HepG2 (cell line): ENCODE data around the gene CMKLR1. TPM values are rescaled to one million over a fixed set of nuclear protein-coding genes. Genes with fewer than 3 reads are reported as not detected.

Source experiments
- ATAD3A ChIP-seq: sonication (generic); formaldehyde crosslinking; IDR thresholded peaks from 2 replicates; pipeline ENCODE4 v1.4.0; 2020; ENCODE audit warnings: missing genetic modification reagents
- ATF1 ChIP-seq: IDR thresholded peaks from 2 replicates; pipeline ENCODE4 v1.6.1; 2016; ENCODE audit warnings: mild to moderate bottlenecking, control low read depth
- ATM ChIP-seq: fragments of 450-650 bp; IDR thresholded peaks from 2 replicates; pipeline ENCODE4 v1.7.1; 2017; ENCODE audit warnings: mild to moderate bottlenecking, borderline replicate concordance
- BORCS8-MEF2B ChIP-seq: sonication (generic); formaldehyde crosslinking; IDR thresholded peaks from 2 replicates; pipeline ENCODE4 v1.8.0; 2022; ENCODE audit warnings: mild to moderate bottlenecking, missing genetic modification reagents
- ELF3 ChIP-seq: IDR thresholded peaks from 2 replicates; pipeline ENCODE4 v1.6.1; 2016; ENCODE audit warnings: missing genetic modification reagents, missing compliant biosample characterization
- KDM2A ChIP-seq: sonication (generic); formaldehyde crosslinking; IDR thresholded peaks from 2 replicates; pipeline ENCODE4 v1.4.0; 2020; ENCODE audit warnings: low read depth, missing genetic modification reagents, borderline replicate concordance
- KDM4B ChIP-seq: sonication (generic); formaldehyde crosslinking; IDR thresholded peaks from 2 replicates; pipeline ENCODE4 v1.4.0; 2020; ENCODE audit warnings: missing genetic modification reagents
- KLF9 ChIP-seq: IDR thresholded peaks from 2 replicates; pipeline ENCODE4 v1.6.1; 2016; ENCODE audit warnings: low read depth
- MED8 ChIP-seq: sonication (generic); formaldehyde crosslinking; IDR thresholded peaks from 2 replicates; pipeline ENCODE4 v1.8.1; 2023; ENCODE audit warnings: mild to moderate bottlenecking, missing genetic modification reagents; ENCODE audit not compliant: insufficient replicate concordance
- NR2F6 ChIP-seq, 2 experiments: IDR thresholded peaks; 2 replicates each; pipeline ENCODE4 v1.6.1; 2016; ENCODE audit warnings: antibody characterized with exemption in 1 of 2, mild to moderate bottlenecking in 1 of 2
- SP1 ChIP-seq, 2 experiments: fragments of 450-650 bp in 1 of 2; sonication (generic) in 1 of 2; formaldehyde crosslinking in 1 of 2; IDR thresholded peaks; 2 replicates each; pipeline versions ENCODE4 v1.4.0 to v1.6.1; 2016 to 2020; ENCODE audit warnings: missing genetic modification reagents in 1 of 2
- SPEN ChIP-seq: sonication (generic); formaldehyde crosslinking; IDR thresholded peaks from 2 replicates; pipeline ENCODE4 v1.5.1; 2020; ENCODE audit warnings: low read depth, mild to moderate bottlenecking, missing genetic modification reagents
- ZC3H4 ChIP-seq: sonication (generic); formaldehyde crosslinking; IDR thresholded peaks from 2 replicates; pipeline ENCODE4 v1.4.0; 2020; ENCODE audit warnings: missing genetic modification reagents, borderline replicate concordance
- ZEB1 ChIP-seq: IDR thresholded peaks from 2 replicates; pipeline ENCODE4 v1.6.1; 2012; ENCODE audit warnings: mild to moderate bottlenecking, low read depth, inconsistent platforms; ENCODE audit not compliant: insufficient replicate concordance
- ZNF264 ChIP-seq: sonication (generic); formaldehyde crosslinking; IDR thresholded peaks from 2 replicates; pipeline ENCODE4 v1.4.0; 2020; ENCODE audit warnings: missing genetic modification reagents
- ZNF331 ChIP-seq: sonication (generic); formaldehyde crosslinking; IDR thresholded peaks from 2 replicates; pipeline ENCODE4 v1.4.0; 2020; ENCODE audit warnings: missing genetic modification reagents
- ZNF350 ChIP-seq: sonication (generic); formaldehyde crosslinking; IDR thresholded peaks from 2 replicates; pipeline ENCODE4 v1.4.0; 2020; ENCODE audit warnings: mild to moderate bottlenecking, low read depth, missing genetic modification reagents, borderline replicate concordance
- polyA plus RNA-seq, 8 experiments: library from polyadenylated mRNA; depleted of rRNA in 3 of 8; stranded (reverse) in 7 of 8; unstranded in 1 of 8; fragments of >200 nt; fragmentation: Illumina TruSeq in 4 of 8; extraction: Trizol in 4 of 8; gene quantifications; 2 replicates each; pipeline versions ENCODE4 v1.2.1 to v1.2.3, GENCODE V29; 2011 to 2016; ENCODE audit warnings: low read depth in 4 of 8, missing spikeins in 1 of 8, mixed read lengths in 1 of 8; ENCODE audit not compliant: insufficient read depth in 1 of 8
- total RNA-seq, 5 experiments: library from RNA; depleted of rRNA; stranded (reverse); fragments of >200 nt; fragmentation: Illumina TruSeq; extraction: Trizol; gene quantifications; 2 replicates each; pipeline ENCODE4 v1.2.3, GENCODE V29; 2016; ENCODE audit warnings: low read depth in 1 of 5
- TF ChIP-seq, protein P1 (sequence below): sonication (generic); formaldehyde crosslinking; IDR thresholded peaks from 2 replicates; pipeline ENCODE4 v1.5.1; 2020; ENCODE audit warnings: mild to moderate bottlenecking, missing genetic modification reagents, moderate library complexity
- TF ChIP-seq, protein P2 (sequence below), 2 experiments: sonication (generic) in 1 of 2; formaldehyde crosslinking in 1 of 2; IDR thresholded peaks; 2 replicates each; pipeline versions ENCODE4 v1.4.0 to v1.6.1; 2016 to 2020; ENCODE audit warnings: borderline replicate concordance in 1 of 2, low read depth in 1 of 2, mild to moderate bottlenecking in 1 of 2, missing genetic modification reagents in 1 of 2

Gene CMKLR1
- total and polyA plus RNA-seq, 2 of the 13 experiments (the other 11 are each of a cell fraction or from before 2014, with no cell fraction given), result not detected

DNA sequence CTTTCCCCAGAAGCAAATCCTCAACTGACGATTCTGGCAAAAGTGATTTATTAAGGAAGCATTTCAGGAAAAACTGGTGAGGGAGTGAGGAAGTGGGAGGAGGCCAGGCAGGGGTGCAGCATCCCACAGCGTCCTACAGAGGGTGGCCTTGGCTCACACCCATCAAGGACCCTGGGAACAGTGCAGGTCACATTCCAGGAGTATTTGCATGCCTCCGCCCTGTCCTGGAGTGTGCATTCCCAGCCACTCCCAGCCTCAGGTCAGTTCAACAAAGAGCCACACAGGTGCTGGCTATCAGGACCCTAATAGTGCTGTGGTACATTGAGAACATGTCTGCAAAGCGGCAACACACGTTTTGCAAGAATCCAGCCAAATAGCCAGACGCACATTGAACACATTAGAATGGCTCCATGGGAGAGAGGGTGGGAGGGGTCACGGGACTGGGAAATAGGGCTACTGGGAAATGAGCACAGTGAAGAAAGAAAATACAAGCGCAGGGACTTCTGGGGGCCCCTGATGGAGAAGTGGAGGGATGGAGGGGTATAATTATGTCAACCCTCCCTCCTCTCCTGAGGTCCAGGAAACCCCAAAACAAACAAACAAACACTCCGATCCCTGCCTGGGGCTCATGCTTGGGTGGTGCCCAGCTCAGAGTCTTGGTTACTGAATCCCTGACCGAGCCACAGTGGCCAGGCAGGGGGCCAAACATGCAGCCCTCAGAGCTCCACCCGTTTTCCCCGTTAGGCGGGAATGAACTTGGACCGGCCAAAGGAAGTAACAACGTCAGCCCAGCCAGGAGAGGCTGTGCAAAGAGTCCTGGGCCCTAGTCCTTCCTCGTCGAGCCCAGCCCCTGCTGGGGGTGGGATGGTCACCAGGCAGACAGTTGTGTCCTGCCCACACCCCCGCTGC is 36.5 kb downstream of the CMKLR1 start (continued):
- TF ChIP-seq ATAD3A, result no peak
- TF ChIP-seq ZEB1, result peak; percentile 57
- TF ChIP-seq SP1 (IDR thresholded peaks at IDR 0.05), result no peak
- TF ChIP-seq SP1 (CRISPR knock-in tag; IDR thresholded peaks at IDR 0.05), result peak; percentile 19; the same call in 1 of the 2 replicates
- TF ChIP-seq, protein P1, sequence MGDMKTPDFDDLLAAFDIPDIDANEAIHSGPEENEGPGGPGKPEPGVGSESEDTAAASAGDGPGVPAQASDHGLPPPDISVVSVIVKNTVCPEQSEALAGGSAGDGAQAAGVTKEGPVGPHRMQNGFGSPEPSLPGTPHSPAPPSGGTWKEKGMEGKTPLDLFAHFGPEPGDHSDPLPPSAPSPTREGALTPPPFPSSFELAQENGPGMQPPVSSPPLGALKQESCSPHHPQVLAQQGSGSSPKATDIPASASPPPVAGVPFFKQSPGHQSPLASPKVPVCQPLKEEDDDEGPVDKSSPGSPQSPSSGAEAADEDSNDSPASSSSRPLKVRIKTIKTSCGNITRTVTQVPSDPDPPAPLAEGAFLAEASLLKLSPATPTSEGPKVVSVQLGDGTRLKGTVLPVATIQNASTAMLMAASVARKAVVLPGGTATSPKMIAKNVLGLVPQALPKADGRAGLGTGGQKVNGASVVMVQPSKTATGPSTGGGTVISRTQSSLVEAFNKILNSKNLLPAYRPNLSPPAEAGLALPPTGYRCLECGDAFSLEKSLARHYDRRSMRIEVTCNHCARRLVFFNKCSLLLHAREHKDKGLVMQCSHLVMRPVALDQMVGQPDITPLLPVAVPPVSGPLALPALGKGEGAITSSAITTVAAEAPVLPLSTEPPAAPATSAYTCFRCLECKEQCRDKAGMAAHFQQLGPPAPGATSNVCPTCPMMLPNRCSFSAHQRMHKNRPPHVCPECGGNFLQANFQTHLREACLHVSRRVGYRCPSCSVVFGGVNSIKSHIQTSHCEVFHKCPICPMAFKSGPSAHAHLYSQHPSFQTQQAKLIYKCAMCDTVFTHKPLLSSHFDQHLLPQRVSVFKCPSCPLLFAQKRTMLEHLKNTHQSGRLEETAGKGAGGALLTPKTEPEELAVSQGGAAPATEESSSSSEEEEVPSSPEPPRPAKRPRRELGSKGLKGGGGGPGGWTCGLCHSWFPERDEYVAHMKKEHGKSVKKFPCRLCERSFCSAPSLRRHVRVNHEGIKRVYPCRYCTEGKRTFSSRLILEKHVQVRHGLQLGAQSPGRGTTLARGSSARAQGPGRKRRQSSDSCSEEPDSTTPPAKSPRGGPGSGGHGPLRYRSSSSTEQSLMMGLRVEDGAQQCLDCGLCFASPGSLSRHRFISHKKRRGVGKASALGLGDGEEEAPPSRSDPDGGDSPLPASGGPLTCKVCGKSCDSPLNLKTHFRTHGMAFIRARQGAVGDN, result peak; percentile 60
- no peak for TF ChIP-seq ZNF264 (CRISPR knock-in tag)
- no peak for TF ChIP-seq KLF9
- TF ChIP-seq KDM2A (CRISPR knock-in tag), result peak; percentile 19; the same call in 1 of the 2 replicates
- peak; percentile 20; the same call in 1 of the 2 replicates for TF ChIP-seq SPEN (CRISPR knock-in tag)
- TF ChIP-seq, protein P2, sequence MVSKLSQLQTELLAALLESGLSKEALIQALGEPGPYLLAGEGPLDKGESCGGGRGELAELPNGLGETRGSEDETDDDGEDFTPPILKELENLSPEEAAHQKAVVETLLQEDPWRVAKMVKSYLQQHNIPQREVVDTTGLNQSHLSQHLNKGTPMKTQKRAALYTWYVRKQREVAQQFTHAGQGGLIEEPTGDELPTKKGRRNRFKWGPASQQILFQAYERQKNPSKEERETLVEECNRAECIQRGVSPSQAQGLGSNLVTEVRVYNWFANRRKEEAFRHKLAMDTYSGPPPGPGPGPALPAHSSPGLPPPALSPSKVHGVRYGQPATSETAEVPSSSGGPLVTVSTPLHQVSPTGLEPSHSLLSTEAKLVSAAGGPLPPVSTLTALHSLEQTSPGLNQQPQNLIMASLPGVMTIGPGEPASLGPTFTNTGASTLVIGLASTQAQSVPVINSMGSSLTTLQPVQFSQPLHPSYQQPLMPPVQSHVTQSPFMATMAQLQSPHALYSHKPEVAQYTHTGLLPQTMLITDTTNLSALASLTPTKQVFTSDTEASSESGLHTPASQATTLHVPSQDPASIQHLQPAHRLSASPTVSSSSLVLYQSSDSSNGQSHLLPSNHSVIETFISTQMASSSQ (IDR thresholded peaks at IDR 0.05; ENCODE audit: low read depth), result no peak
- TF ChIP-seq, protein P2 (CRISPR knock-in tag; IDR thresholded peaks at IDR 0.05; ENCODE audit: borderline replicate concordance), result 0 out of 2 replicates have a peak, but pooled peaks have one; percentile 37
- peak; percentile 24; the same call in 1 of the 2 replicates for TF ChIP-seq ZNF331 (CRISPR knock-in tag)
- no peak for TF ChIP-seq MED8
- no peak for TF ChIP-seq ZC3H4 (CRISPR knock-in tag)
- TF ChIP-seq ATF1 (CRISPR knock-in tag), result no peak
- no peak for TF ChIP-seq ATM
- TF ChIP-seq ZNF350, result peak; percentile 35; the same call in 1 of the 2 replicates
- TF ChIP-seq ELF3 (CRISPR knock-in tag), result 0 out of 2 replicates have a peak, but pooled peaks have one; percentile 36
- TF ChIP-seq KDM4B (CRISPR knock-in tag), result no peak
- TF ChIP-seq NR2F6 (IDR thresholded peaks at IDR 0.05), result peak; percentile 48
- TF ChIP-seq NR2F6 (CRISPR knock-in tag; IDR thresholded peaks at IDR 0.05), result peak; percentile 51; the same call in 1 of the 2 replicates
- peak; percentile 51; the same call in 1 of the 2 replicates for TF ChIP-seq BORCS8-MEF2B (CRISPR knock-in tag)
